WTC11 (cell line): ENCODE results near the gene NFKBIE. TPM values are rescaled to one million over a fixed set of nuclear protein-coding genes. Genes with fewer than 3 reads are reported as not detected.

Source experiments
- ATAC-seq: fragments of 200-7000 bp; cut with Tn5 transposase; 2 replicates; pipeline ENCODE4 v1.10.0; 2021; ENCODE audit warnings: mild to moderate bottlenecking, moderate library complexity
- CTCF ChIA-PET: fragments of 300-600 bp; sonication (Branson Sonifier 250); formaldehyde crosslinking; loops from one replicate; lab custom pipeline; 2021; ENCODE audit warnings: antibody characterized with exemption; lab: Charles Lee
- POLR2A ChIA-PET: fragments of 350-600 bp; sonication (Branson Sonifier 250); formaldehyde crosslinking; loops from one replicate; lab custom pipeline; 2021; ENCODE audit warnings: antibody characterized with exemption; lab: Charles Lee
- DNase-seq: peaks from one replicate; pipeline ENCODE4 v3.0.0; 2021; ENCODE audit warnings: low spot score
- H3K27ac Mint-ChIP-seq: 2 replicates; pipeline ENCODE4 v1.8.0; 2021; ENCODE audit warnings: mixed read lengths
- H3K27me3 Mint-ChIP-seq: 2 replicates; pipeline ENCODE4 v1.8.0; 2021; ENCODE audit warnings: low read depth, mild to moderate bottlenecking, moderate library complexity, mixed read lengths
- H3K36me3 Mint-ChIP-seq: 2 replicates; pipeline ENCODE4 v1.8.0; 2021; ENCODE audit warnings: mixed read lengths
- H3K4me1 Mint-ChIP-seq: 2 replicates; pipeline ENCODE4 v1.8.0; 2022; ENCODE audit warnings: mixed read lengths
- H3K4me3 Mint-ChIP-seq: 2 replicates; pipeline ENCODE4 v1.8.0; 2021; ENCODE audit warnings: mild to moderate bottlenecking, moderate library complexity, mixed read lengths
- H3K9me3 Mint-ChIP-seq: 2 replicates; pipeline ENCODE4 v1.8.0; 2021; ENCODE audit warnings: mixed read lengths
- AFF4 ChIP-seq: sonication (generic); formaldehyde crosslinking; IDR thresholded peaks from 2 replicates; pipeline ENCODE4 v1.8.1; 2023; ENCODE audit warnings: mild to moderate bottlenecking, missing genetic modification reagents, borderline replicate concordance
- AR ChIP-seq: fragments of 250-450 bp; sonication (Bioruptor Pico); IDR thresholded peaks from 2 replicates; pipeline ENCODE4 v1.9.0; 2021; ENCODE audit warnings: mild to moderate bottlenecking
- ATF2 ChIP-seq: sonication (generic); formaldehyde crosslinking; IDR thresholded peaks from 2 replicates; pipeline ENCODE4 v1.8.1; 2022; ENCODE audit warnings: low read depth, missing genetic modification reagents, borderline replicate concordance
- CTCF ChIP-seq: fragments of 200-600 bp; IDR thresholded peaks from 2 replicates; pipeline ENCODE4 v1.8.0; 2022; ENCODE audit warnings: antibody characterized with exemption
- ELF4 ChIP-seq: sonication (generic); formaldehyde crosslinking; IDR thresholded peaks from 2 replicates; pipeline ENCODE4 v1.8.1; 2022; ENCODE audit warnings: low read depth, mild to moderate bottlenecking, moderate library complexity, missing genetic modification reagents
- ERG ChIP-seq: fragments of 250-450 bp; sonication (Bioruptor Pico); IDR thresholded peaks from 2 replicates; pipeline ENCODE4 v1.8.0; 2021; ENCODE audit warnings: mild to moderate bottlenecking
- ETV6 ChIP-seq: sonication (generic); formaldehyde crosslinking; IDR thresholded peaks from 2 replicates; pipeline ENCODE4 v1.8.1; 2022; ENCODE audit warnings: mild to moderate bottlenecking, missing genetic modification reagents
- IRF1 ChIP-seq: sonication (generic); formaldehyde crosslinking; IDR thresholded peaks from 2 replicates; pipeline ENCODE4 v1.8.0; 2023; ENCODE audit warnings: missing genetic modification reagents
- JUN ChIP-seq: sonication (generic); formaldehyde crosslinking; IDR thresholded peaks from 2 replicates; pipeline ENCODE4 v1.8.0; 2023; ENCODE audit warnings: mild to moderate bottlenecking, missing genetic modification reagents
- KAT7 ChIP-seq: sonication (generic); formaldehyde crosslinking; IDR thresholded peaks from 2 replicates; pipeline ENCODE4 v1.8.1; 2023; ENCODE audit warnings: missing genetic modification reagents, mild to moderate bottlenecking, borderline replicate concordance
- MAX ChIP-seq: sonication (generic); formaldehyde crosslinking; IDR thresholded peaks from 2 replicates; pipeline ENCODE4 v1.8.0; 2022; ENCODE audit warnings: mild to moderate bottlenecking, missing genetic modification reagents
- MLX ChIP-seq: sonication (generic); formaldehyde crosslinking; IDR thresholded peaks from 2 replicates; pipeline ENCODE4 v1.8.1; 2023; ENCODE audit warnings: mild to moderate bottlenecking, missing genetic modification reagents, moderate library complexity
- MXD4 ChIP-seq: fragments of 250-450 bp; sonication (Bioruptor Pico); IDR thresholded peaks from 2 replicates; pipeline ENCODE4 v1.8.0; 2021; ENCODE audit warnings: mild to moderate bottlenecking, moderate library complexity, borderline replicate concordance
- MYBL2 ChIP-seq: sonication (generic); formaldehyde crosslinking; IDR thresholded peaks from 2 replicates; pipeline ENCODE4 v1.8.1; 2023; ENCODE audit warnings: mild to moderate bottlenecking, moderate library complexity, missing genetic modification reagents
- NFATC4 ChIP-seq: fragments of 250-450 bp; sonication (Bioruptor Pico); IDR thresholded peaks from 2 replicates; pipeline ENCODE4 v1.9.0; 2021; ENCODE audit warnings: mild to moderate bottlenecking
- NFE2L1 ChIP-seq: sonication (generic); formaldehyde crosslinking; IDR thresholded peaks from 2 replicates; pipeline ENCODE4 v1.8.1; 2023; ENCODE audit warnings: missing genetic modification reagents
- NFYB ChIP-seq: sonication (generic); formaldehyde crosslinking; conservative IDR thresholded peaks from 2 replicates; pipeline ENCODE4 v1.8.0; 2022; ENCODE audit warnings: low read depth, missing genetic modification reagents
- PRRX2 ChIP-seq: fragments of 250-450 bp; sonication (Bioruptor Pico); IDR thresholded peaks from 2 replicates; pipeline ENCODE4 v1.8.0; 2021; ENCODE audit warnings: mild to moderate bottlenecking
- RORB ChIP-seq: fragments of 250-450 bp; sonication (Bioruptor Pico); IDR thresholded peaks from 2 replicates; pipeline ENCODE4 v1.9.0; 2021; ENCODE audit warnings: mild to moderate bottlenecking
- SOX15 ChIP-seq: fragments of 250-450 bp; sonication (Bioruptor Pico); IDR thresholded peaks from 2 replicates; pipeline ENCODE4 v1.9.0; 2021; ENCODE audit warnings: mild to moderate bottlenecking
- ZMAT4 ChIP-seq: fragments of 250-450 bp; sonication (Bioruptor Pico); IDR thresholded peaks from 2 replicates; pipeline ENCODE4 v1.9.0; 2021; ENCODE audit warnings: mild to moderate bottlenecking
- ZNF121 ChIP-seq: sonication (generic); formaldehyde crosslinking; IDR thresholded peaks from 2 replicates; pipeline ENCODE4 v1.8.0; 2023; ENCODE audit warnings: missing genetic modification reagents
- ZNF671 ChIP-seq: fragments of 250-450 bp; sonication (Bioruptor Pico); IDR thresholded peaks from 2 replicates; pipeline ENCODE4 v1.8.0; 2021; ENCODE audit warnings: mild to moderate bottlenecking
- total RNA-seq: library from RNA; stranded (reverse); gene quantifications from 3 replicates; pipeline ENCODE4 v1.2.3, GENCODE V29; 2021

The NFKBIE gene
- total RNA-seq, 1 experiment from 2014 or later, result 10.3 TPM

- DNase-seq, result no peak
- peak; percentile 3 for ATAC-seq
- peaks cover 56% of the 10 kb centered on the region for H3K36me3 Mint-ChIP-seq
- no peaks in the 10 kb centered on the region for H3K27me3 Mint-ChIP-seq
- H3K4me3 Mint-ChIP-seq, result peak overlapping the region; percentile 83
- ChIA-PET CTCF (interaction anchor here (1.0 to 4.4 kb wide), 8 partner anchors 11 to 176 kb away, joined by 3 to 76 read pairs (median 6); partner anchors contain the start of gene HSP90AB1), POLR2A (interaction anchor here (1.0 to 3.7 kb wide), 6 partner anchors 8 to 36 kb away, joined by 3 to 83 read pairs (median 4); partner anchors contain the start of genes HSP90AB1, SLC29A1 and TMEM151B)
- H3K4me1 Mint-ChIP-seq, result peaks cover 34% of the 10 kb centered on the region
- peak overlapping the region; percentile 61 for H3K27ac Mint-ChIP-seq
- no peaks in the 10 kb centered on the region for H3K9me3 Mint-ChIP-seq
- TF ChIP-seq AR (CRISPR knock-in tag), result peak; percentile 24; the same call in 1 of the 2 replicates
- TF ChIP-seq AFF4, result no peak
- no peak for TF ChIP-seq NFE2L1
- TF ChIP-seq KAT7 (CRISPR knock-in tag), result no peak
- no peak for TF ChIP-seq ELF4 (CRISPR knock-in tag)
- TF ChIP-seq ZNF121 (CRISPR knock-in tag), result no peak
- no peak for TF ChIP-seq ZMAT4 (CRISPR knock-in tag)
- no peak for TF ChIP-seq SOX15 (CRISPR knock-in tag)
- no peak for TF ChIP-seq MLX (CRISPR knock-in tag)
- TF ChIP-seq ZNF671, result peak; percentile 81; the same call in 1 of the 2 replicates
- no peak for TF ChIP-seq MAX (CRISPR knock-in tag)
- no peak for TF ChIP-seq MXD4 (CRISPR knock-in tag)
- TF ChIP-seq CTCF, result no peak
- no peak for TF ChIP-seq ATF2 (CRISPR knock-in tag)
- TF ChIP-seq NFYB, result no peak
- TF ChIP-seq PRRX2 (CRISPR knock-in tag), result peak; percentile 82; the same call in 1 of the 2 replicates
- TF ChIP-seq IRF1 (CRISPR knock-in tag), result no peak
- TF ChIP-seq ERG (CRISPR knock-in tag), result peak; percentile 39; the same call in 1 of the 2 replicates
- no peak for TF ChIP-seq ETV6
- no peak for TF ChIP-seq MYBL2 (CRISPR knock-in tag)
- no peak for TF ChIP-seq JUN (CRISPR knock-in tag)
- no peak for TF ChIP-seq RORB (CRISPR knock-in tag)
- TF ChIP-seq NFATC4 (CRISPR knock-in tag), result peak; percentile 53; the same call in 1 of the 2 replicates
Measured at GRCh38 chr6:44255105-44255808, 10.1 kb downstream of the NFKBIE start.
